Inflammatory macrophage (primary cell): Measurements from ENCODE around the gene FBXW9.
"Not testable (repeated sequence)": the region's sequence is repeated elsewhere in the genome, so short reads cannot be mapped to it uniquely, and the experiment has no call there.

Experiments
- DNase-seq, 2 donors: peaks; one replicate each; pipeline ENCODE4 v3.0.0-alpha.2; 2020 to 2022

The FBXW9 gene

GRCh38 chr19:12680034-12680433, 16.4 kb downstream of the FBXW9 start:
- no peak for DNase-seq

- DNase-seq = not testable (repeated sequence)
Observed at GRCh38 chr19:12678039-12678438, 18.4 kb downstream of the FBXW9 start.

- DNase-seq = no peak
Observed at GRCh38 chr19:12676928-12677327, 19.5 kb downstream of the FBXW9 start.

- DNase-seq = peak; percentile 76 to 79
Observed at GRCh38 chr19:12676384-12676792, 20.0 kb downstream of the FBXW9 start.

- no peak for DNase-seq
Observed at GRCh38 chr19:12675940-12676339, 20.5 kb downstream of the FBXW9 start.

GRCh38 chr19:12675399-12675798, 21.0 kb downstream of the FBXW9 start:
- DNase-seq = no peak

GRCh38 chr19:12672744-12673143, 23.7 kb downstream of the FBXW9 start:
- DNase-seq = no peak

- no peak for DNase-seq
Observed at GRCh38 chr19:12670159-12670928, 26.1 kb downstream of the FBXW9 start.

GRCh38 chr19:12669270-12670158, 26.9 kb downstream of the FBXW9 start:
- peak; percentile 79 to 89 for DNase-seq

- peak; percentile 21 to 53 for DNase-seq
Observed at GRCh38 chr19:12668932-12669269, 27.5 kb downstream of the FBXW9 start.

- DNase-seq = no peak
Observed at GRCh38 chr19:12668346-12668745, 28.1 kb downstream of the FBXW9 start.

GRCh38 chr19:12667731-12668302, 28.6 kb downstream of the FBXW9 start:
- peak; percentile 32 to 66 for DNase-seq

GRCh38 chr19:12666265-12667048, 30.0 kb downstream of the FBXW9 start, which contains the start of the genes MAN2B1 and WDR83:
Gene MAN2B1, minus strand, starts transcription at chr19:12666742. Its CDS starts 41 bp downstream, at chr19:12666701.
Gene WDR83, plus strand, starts transcription at chr19:12666807. Its CDS starts 2,984 bp downstream, at chr19:12669791.
- DNase-seq = peak; percentile 88 to 93

GRCh38 chr19:12665671-12666264, 30.7 kb downstream of the FBXW9 start:
- DNase-seq = peak; percentile 11 to 60

- peak; percentile 95 to 98 for DNase-seq
Observed at GRCh38 chr19:12665281-12665573, 31.2 kb downstream of the FBXW9 start.

- peak in 1 of 2 donors; percentile 13 for DNase-seq
Observed at GRCh38 chr19:12664406-12665280, 31.8 kb downstream of the FBXW9 start.

GRCh38 chr19:12660980-12661379, 35.5 kb downstream of the FBXW9 start:
- DNase-seq = no peak

- no peak for DNase-seq
Observed at GRCh38 chr19:12657966-12658365, 38.5 kb downstream of the FBXW9 start.

- no peak for DNase-seq
Observed at GRCh38 chr19:12656899-12657571, 39.4 kb downstream of the FBXW9 start.

- no peak for DNase-seq
Observed at GRCh38 chr19:12655546-12655945, 40.9 kb downstream of the FBXW9 start.
